Measurements from ENCODE around the gene ADH1C. TPM values are rescaled to one million over a fixed set of nuclear protein-coding genes. Genes with fewer than 3 reads are reported as not detected.
"Not testable (repeated sequence)": the region's sequence is repeated elsewhere in the genome, so short reads cannot be mapped to it uniquely, and the experiment has no call there.

The ADH1C gene
- 41.6 TPM for total RNA-seq

GRCh38 chr4:99352602-99353537, at the start of gene ADH1C:
ADH1C (minus strand) TSS chr4:99352746; CDS start chr4:99352675, 71 bp downstream.
- DNase-seq (ENCODE audit: low spot score) = peak; percentile 25

GRCh38 chr4:99400831-99401230, 48.3 kb upstream of the ADH1C start:
- no peak for DNase-seq (ENCODE audit: low spot score)

DNA sequence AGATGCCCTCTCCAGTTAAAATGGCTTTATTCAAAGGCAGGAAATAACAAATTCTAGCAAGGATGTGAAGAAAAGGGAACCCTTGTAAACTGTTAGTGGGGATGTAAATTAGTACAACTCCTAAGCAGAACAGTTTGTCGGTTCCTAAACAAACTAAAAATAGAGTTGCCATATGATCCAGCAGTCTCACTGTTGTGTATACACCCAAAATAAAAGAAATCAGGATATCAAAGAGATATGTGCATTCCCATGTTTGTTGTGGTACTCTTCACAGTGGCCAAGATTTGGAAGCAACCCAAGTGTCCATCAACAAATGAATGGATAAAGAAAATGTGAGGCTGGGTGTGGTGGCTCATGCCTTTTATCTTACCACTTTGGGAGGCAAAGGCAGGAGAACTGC, 46.5 kb upstream of the ADH1C start:
- DNase-seq (ENCODE audit: low spot score) = no peak

- DNase-seq (ENCODE audit: low spot score) = no peak
Measured at GRCh38 chr4:99395595-99396364, 43.2 kb upstream of the ADH1C start.

DNA sequence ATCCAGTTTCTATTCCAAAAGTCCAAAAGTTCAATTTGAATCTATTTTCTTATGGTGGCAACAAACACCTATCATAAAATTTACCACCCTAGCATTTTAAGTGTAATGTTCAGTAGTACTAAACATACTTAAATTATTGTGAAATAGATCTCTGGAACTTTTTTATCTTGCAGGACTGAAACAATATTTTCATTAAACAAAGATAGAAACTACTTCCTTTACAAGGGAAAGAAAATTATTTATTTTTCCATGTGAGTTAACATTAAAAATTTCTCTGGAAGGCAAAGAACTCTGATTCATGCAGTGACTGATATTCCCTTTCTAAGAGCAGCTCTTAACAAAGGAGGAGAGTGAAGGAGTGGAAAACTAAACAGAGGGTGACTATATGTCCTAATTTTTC, 42.4 kb upstream of the ADH1C start:
- DNase-seq (ENCODE audit: low spot score) = no peak

DNA sequence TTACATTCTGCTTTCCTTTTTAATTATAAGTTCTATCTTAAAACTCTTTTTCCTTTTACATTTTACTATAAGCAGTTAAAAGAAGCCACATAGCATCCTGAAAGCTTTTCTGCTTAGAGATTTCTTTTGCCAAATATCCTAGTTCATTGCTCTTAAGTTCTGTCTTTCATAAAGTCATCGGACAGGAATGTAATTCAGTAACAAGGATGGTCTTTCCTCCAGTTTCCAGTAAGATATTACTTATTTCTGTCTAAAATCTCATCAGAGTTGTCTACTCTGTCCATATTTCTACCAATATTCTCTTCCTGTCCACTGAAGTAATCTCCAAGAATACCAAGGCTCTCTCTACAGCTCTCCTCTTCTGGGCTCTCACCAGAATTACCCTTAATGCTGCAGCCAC, 37.5 kb upstream of the ADH1C start:
- no peak for DNase-seq (ENCODE audit: low spot score)

DNA sequence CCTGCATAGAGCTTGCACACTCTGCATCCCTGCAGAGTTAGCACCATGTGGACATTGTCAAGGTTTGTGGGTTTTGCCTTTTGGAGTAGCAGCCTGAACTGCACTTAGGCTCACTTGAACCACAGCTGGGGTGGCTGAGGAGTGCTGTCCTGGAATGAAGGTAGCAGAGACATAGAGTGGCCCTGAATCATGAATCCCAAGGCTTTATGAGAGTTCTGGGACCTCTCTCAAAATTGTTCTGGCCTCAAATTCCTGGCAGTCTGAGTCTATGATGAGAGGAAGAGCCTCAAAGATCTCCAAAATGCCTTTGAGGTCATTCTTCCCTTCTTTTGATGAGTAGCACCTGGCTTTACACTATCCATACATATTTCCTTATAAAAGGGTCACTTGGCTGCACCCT, 37.1 kb upstream of the ADH1C start:
- DNase-seq (ENCODE audit: low spot score) = no peak

- DNase-seq (ENCODE audit: low spot score) = peak; percentile 40
Measured at GRCh38 chr4:99383833-99384392, 31.4 kb upstream of the ADH1C start.

DNA sequence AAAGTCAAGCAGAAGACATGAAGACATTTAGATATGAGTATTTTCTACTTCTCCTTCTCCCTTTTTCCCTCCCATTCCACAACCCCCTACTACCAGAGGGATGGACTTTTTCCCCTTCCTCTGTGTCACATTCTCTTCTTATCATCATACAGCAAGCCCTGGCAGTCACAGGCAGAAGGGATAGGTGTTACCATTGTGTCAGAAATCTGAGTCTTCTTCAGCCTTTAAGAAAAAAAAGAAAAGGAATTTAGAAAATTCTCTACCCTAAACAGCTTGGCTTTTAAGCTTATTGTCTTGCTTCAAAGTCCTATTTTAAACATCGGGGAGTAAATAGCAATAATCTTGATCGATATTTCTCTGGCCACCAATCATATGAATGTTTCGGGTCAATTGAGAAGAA, 30.9 kb upstream of the ADH1C start:
- DNase-seq (ENCODE audit: low spot score) = no peak

DNA sequence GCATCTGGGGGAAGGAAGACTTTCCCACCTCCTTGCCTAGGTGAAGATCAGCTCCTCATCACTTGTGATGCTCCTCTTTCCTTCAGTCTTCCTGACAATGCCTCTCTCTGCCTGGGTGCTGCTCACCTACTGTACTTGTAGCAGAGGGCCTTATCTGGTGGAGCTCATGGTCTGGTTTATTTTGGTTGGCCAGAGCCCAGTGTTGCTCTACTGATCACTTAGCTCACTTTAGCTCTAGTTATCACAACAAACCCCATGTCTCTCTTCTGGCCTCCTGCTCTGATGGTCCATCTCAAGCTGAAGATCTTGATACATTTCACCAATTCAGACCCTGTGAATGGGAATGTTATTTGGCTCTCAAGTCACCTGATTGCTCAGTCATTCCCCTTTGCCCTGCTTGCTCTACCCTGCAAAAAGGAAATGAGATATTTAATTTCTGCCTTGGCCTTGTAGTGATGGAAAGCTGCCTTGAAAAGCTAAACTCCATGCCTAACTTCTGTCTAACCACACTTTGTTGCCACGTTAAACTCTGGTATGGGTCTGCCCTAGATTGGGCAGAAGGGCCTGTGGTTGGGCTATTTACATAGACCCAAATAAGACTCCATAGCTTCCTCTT, 30.3 kb upstream of the ADH1C start:
- no peak for DNase-seq (ENCODE audit: low spot score)

DNA sequence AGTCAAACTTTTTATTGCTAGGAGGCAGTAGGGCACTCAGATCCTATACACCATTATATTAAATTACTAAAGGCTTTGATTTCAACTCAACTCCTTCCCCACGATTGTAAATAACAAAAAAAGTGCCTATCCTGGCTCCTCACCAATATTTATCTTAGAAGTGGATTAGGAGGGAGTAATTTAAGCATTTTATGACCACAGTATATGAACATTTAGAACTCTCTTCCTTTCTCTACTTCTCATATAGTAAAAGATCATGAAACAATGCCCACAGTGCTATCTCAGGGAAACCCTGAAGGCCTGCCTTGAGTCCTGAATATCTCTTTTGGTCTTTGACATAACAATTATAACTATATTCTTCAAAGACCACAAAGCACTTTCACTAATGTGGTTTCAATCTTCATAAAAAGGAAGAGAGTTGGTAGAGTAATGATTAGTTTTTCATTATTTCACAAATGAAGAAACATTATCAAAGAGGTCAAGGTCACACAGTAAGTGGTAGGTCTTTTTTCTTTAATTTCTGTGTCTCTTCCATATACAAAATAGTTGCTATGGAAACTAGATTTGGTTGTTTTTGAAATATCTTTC, 29.1 kb upstream of the ADH1C start:
- DNase-seq (ENCODE audit: low spot score) = no peak

DNA sequence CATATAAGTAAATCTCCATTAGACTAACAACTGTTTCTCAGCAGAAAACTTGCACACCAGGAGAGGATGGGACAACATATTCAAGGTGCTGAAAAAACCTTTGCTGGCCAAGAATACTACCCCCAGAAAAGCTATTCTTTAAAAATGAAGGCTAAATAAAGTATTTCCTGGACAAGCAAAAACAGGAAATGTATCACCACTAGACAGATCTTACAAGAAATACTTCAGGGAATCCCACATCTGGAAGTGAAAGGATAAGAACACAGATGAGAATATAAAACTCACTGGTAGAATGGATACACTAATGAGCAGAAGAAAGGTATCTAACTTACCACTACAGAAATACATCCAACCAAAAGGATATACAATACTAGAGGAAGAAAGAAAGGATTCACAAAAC, 27.0 kb upstream of the ADH1C start:
- no peak for DNase-seq (ENCODE audit: low spot score)

DNA sequence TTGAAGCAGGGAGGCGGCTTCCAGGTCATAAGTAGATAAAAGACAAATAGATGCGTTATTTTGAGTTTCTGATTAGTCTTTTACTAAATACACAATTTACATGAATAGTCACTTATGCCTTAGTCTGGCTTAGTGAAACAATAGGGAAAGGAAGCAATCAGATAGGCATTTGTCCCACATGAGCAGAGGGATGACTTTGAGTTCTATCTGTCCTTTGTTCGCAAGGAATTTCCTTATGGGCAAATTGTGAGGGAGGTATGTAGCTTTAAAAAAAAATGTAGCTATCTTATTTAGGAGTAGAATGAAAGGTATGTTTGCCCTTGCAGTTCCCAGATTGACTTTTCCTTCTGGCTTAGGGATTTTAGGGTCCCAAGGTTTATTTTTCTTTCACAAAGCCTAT, 26.3 kb upstream of the ADH1C start:
- no peak for DNase-seq (ENCODE audit: low spot score)

DNA sequence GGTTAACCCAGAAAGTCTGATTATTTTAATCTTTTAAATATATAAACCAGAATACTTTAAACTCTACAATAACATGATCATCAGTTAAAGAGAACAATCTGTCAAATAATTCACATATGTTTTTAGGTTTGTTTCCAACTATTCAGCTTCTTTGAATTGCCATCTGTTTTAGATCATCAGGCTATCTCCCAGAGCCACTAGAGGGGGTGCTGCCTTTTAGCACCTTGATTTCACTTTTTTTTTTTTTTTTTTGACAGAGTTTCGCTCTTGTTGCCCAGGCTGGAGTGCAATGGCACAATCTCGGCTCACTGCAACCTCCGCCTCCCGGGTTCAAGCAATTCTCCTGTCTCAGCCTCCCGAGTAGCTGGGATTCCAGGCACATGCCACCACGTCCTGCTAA, 24.8 kb upstream of the ADH1C start:
- DNase-seq (ENCODE audit: low spot score) = not testable (repeated sequence)

- DNase-seq (ENCODE audit: low spot score) = not testable (repeated sequence)
Measured at GRCh38 chr4:99372464-99372863, 19.9 kb upstream of the ADH1C start.

- DNase-seq (ENCODE audit: low spot score) = not testable (repeated sequence)
Measured at GRCh38 chr4:99367817-99368216, 15.3 kb upstream of the ADH1C start.

DNA sequence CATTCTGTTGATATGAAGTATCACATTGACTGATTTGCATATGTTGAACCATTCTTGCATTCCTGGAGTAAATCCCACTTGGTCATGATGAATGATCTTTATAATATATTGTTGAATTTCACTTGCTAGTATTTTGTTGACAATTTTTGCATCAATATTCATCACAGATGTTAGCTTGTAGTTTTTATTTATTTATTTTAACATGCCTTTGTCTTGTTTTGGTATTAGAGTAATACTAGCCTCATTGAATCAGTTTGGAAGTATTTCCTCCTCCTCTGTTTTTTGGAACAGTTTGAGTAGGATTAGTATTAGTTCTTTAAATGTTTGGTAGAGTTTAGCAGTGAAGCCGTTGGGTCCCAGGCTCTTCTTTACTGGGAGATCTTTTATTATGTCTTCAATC, 13.9 kb upstream of the ADH1C start:
- DNase-seq (ENCODE audit: low spot score) = no peak

- no peak for DNase-seq (ENCODE audit: low spot score)
Measured at GRCh38 chr4:99362768-99363167, 10.2 kb upstream of the ADH1C start.

DNA sequence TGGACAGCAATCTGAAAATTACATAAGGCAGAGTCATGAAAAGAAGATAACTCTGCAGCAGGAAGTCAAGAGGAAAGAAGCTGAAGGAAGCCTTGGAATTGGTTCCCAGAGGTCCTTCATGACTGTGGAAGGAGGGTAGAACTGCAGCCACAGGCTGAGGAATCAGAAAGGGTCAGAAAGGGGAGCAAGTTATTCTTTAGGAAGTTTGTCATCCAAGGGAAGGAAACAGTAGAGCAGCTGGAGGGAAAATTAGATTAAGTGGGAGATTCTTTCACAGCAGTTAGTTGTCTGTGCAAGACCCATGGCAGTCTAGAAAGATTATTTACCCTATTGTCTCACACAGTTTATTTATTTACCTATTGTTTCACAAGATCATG, 9.3 kb upstream of the ADH1C start:
- no peak for DNase-seq (ENCODE audit: low spot score)

GRCh38 chr4:99361268-99361898, 8.8 kb upstream of the ADH1C start:
- no peak for DNase-seq (ENCODE audit: low spot score)

GRCh38 chr4:99359480-99360204, 7.1 kb upstream of the ADH1C start:
- no peak for DNase-seq (ENCODE audit: low spot score)
